ENCODE data around the gene RXFP1.

Gene RXFP1

DNA sequence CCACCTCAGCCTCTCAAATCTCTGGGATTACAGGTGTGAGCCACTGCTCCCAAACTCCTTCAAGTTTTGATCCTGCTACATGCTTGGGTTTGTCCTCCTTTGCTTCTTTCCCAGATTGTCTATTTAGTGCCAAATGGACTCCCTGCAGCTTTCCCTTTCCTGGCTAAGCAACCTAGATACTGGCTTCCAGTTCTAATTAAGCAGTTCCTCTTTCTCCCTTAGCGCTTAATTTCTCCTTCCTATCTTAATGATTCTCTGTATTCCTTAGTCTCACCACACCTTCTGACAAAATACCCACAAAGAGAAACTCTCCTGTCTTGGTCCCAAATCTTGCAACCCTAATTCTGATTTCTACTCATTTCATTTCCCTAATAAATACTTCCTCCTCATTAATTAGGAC lies 7.8 kb downstream of the RXFP1 start:
- H3K4me3 ChIP-seq (ENCODE audit: low read length) = no peak overlapping the region

GRCh38 chr4:158530381-158530780 lies 8.7 kb downstream of the RXFP1 start:
- Histone ChIP-seq H3K4me1 (ENCODE audit: control insufficient read depth, insufficient read depth, low read length) (no peaks in the 10 kb centered on the region), H3K9ac (ENCODE audit: low read depth, low read length) (no peak overlapping the region), H3K36me3 (ENCODE audit: insufficient read depth, low read length) (no peaks in the 10 kb centered on the region), H3K4me2 (ENCODE audit: low read length) (no peak overlapping the region), H3K4me3 (ENCODE audit: low read length) (no peak overlapping the region), H3K27me3 (ENCODE audit: control insufficient read depth, insufficient read depth, low read length) (no peaks in the 10 kb centered on the region), H3K9me3 (replicated peaks; ENCODE audit: low read length) (no peaks in the 10 kb centered on the region)

More for the DNA sequence above, 7.8 kb downstream of the RXFP1 start:
- no peak overlapping the region for H3K4me2 ChIP-seq (ENCODE audit: low read length)
- H3K9me3 ChIP-seq (replicated peaks; ENCODE audit: low read length) = no peaks in the 10 kb centered on the region
- H3K36me3 ChIP-seq (ENCODE audit: insufficient read depth, low read length) = no peaks in the 10 kb centered on the region
- no peak overlapping the region for H3K9ac ChIP-seq (ENCODE audit: low read depth, low read length)
- no peaks in the 10 kb centered on the region for H3K4me1 ChIP-seq (ENCODE audit: control insufficient read depth, insufficient read depth, low read length)
- H3K27me3 ChIP-seq (ENCODE audit: control insufficient read depth, insufficient read depth, low read length) = no peaks in the 10 kb centered on the region

DNA sequence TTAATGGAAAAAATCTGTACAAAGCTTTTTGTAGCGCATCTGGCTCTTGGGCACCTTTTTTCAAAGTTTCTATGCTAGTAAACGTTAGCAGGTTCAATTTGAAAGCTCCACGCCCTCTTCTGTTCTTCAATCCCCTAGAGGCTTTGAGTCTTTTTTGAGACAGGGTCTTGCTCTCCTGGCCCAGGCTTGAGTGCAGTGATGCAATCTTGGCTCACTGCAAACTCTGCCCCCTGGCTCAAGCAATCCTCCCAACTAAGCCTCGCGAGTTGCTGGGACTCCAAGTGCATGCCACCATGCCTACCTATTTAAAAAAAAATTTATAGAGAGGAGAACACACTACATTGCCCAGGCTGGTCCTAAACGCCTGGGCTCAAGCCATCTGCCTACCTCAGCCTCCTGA lies 9.2 kb downstream of the RXFP1 start:
- Histone ChIP-seq H3K9me3 (replicated peaks; ENCODE audit: low read length) (no peaks in the 10 kb centered on the region), H3K4me2 (ENCODE audit: low read length) (no peak overlapping the region), H3K4me3 (ENCODE audit: low read length) (no peak overlapping the region), H3K4me1 (ENCODE audit: control insufficient read depth, insufficient read depth, low read length) (no peaks in the 10 kb centered on the region), H3K36me3 (ENCODE audit: insufficient read depth, low read length) (no peaks in the 10 kb centered on the region), H3K27me3 (ENCODE audit: control insufficient read depth, insufficient read depth, low read length) (no peaks in the 10 kb centered on the region), H3K9ac (ENCODE audit: low read depth, low read length) (no peak overlapping the region)

DNA sequence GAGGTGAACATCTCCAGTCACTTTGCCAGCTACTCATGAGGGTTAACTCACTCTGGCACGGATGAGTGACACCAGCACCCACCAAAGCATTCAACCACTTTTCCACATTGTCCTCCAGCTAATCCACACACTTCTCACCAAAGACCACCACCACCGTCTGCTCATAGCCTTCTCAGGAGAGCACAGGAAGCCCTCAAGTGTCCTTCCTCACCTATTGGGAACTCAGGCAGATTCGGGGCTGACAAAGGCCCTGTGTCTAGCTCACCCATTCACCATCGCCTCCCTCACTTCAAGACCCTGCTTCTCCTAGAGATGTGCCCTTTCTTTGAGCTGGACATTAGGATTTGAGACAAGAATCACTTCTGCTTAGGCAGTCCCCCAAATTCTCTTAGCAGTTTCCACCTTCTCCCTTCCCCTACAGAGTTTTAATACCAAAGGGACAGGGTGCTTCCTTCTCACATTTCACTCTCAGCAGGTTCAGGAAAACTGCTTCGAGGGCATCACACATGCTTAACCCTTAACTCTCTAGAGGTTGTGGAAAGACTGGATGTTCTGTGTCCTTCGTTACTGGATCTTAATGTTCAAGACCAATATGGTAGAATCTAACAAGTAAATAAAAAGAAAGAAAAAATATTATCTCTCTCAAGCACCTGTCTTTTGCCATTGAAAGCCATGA lies 11.0 kb downstream of the RXFP1 start:
- Histone ChIP-seq H3K9ac (ENCODE audit: low read depth, low read length) (no peak overlapping the region), H3K36me3 (ENCODE audit: insufficient read depth, low read length) (no peaks in the 10 kb centered on the region), H3K9me3 (replicated peaks; ENCODE audit: low read length) (no peaks in the 10 kb centered on the region), H3K27me3 (ENCODE audit: control insufficient read depth, insufficient read depth, low read length) (no peaks in the 10 kb centered on the region), H3K4me2 (ENCODE audit: low read length) (no peak overlapping the region), H3K4me1 (ENCODE audit: control insufficient read depth, insufficient read depth, low read length) (no peaks in the 10 kb centered on the region), H3K4me3 (ENCODE audit: low read length) (no peak overlapping the region)

- no peaks in the 10 kb centered on the region for H3K27me3 ChIP-seq (ENCODE audit: control insufficient read depth, insufficient read depth, low read length)
- H3K36me3 ChIP-seq (ENCODE audit: insufficient read depth, low read length) = no peaks in the 10 kb centered on the region
- no peaks in the 10 kb centered on the region for H3K9me3 ChIP-seq (replicated peaks; ENCODE audit: low read length)
- H3K9ac ChIP-seq (ENCODE audit: low read depth, low read length) = no peak overlapping the region
- no peak overlapping the region for H3K4me3 ChIP-seq (ENCODE audit: low read length)
- H3K4me2 ChIP-seq (ENCODE audit: low read length) = no peak overlapping the region
- peaks cover 5% of the 10 kb centered on the region for H3K4me1 ChIP-seq (ENCODE audit: control insufficient read depth, insufficient read depth, low read length)
Observed at GRCh38 chr4:158534727-158535126, 13.0 kb downstream of the RXFP1 start.

- H3K9me3 ChIP-seq (replicated peaks; ENCODE audit: low read length) = no peaks in the 10 kb centered on the region
- no peaks in the 10 kb centered on the region for H3K36me3 ChIP-seq (ENCODE audit: insufficient read depth, low read length)
- no peak overlapping the region for H3K4me3 ChIP-seq (ENCODE audit: low read length)
- no peaks in the 10 kb centered on the region for H3K27me3 ChIP-seq (ENCODE audit: control insufficient read depth, insufficient read depth, low read length)
- peaks cover 5% of the 10 kb centered on the region for H3K4me1 ChIP-seq (ENCODE audit: control insufficient read depth, insufficient read depth, low read length)
- no peak overlapping the region for H3K9ac ChIP-seq (ENCODE audit: low read depth, low read length)
- H3K4me2 ChIP-seq (ENCODE audit: low read length) = peak overlapping the region; percentile 6
Observed at GRCh38 chr4:158535130-158535614, 13.5 kb downstream of the RXFP1 start.

GRCh38 chr4:158536833-158537232 lies 15.2 kb downstream of the RXFP1 start:
- no peaks in the 10 kb centered on the region for H3K27me3 ChIP-seq (ENCODE audit: control insufficient read depth, insufficient read depth, low read length)
- H3K9me3 ChIP-seq (replicated peaks; ENCODE audit: low read length) = no peaks in the 10 kb centered on the region
- no peak overlapping the region for H3K4me2 ChIP-seq (ENCODE audit: low read length)
- no peaks in the 10 kb centered on the region for H3K36me3 ChIP-seq (ENCODE audit: insufficient read depth, low read length)
- no peak overlapping the region for H3K9ac ChIP-seq (ENCODE audit: low read depth, low read length)
- H3K4me1 ChIP-seq (ENCODE audit: control insufficient read depth, insufficient read depth, low read length) = peaks cover 9% of the 10 kb centered on the region
- no peak overlapping the region for H3K4me3 ChIP-seq (ENCODE audit: low read length)

DNA sequence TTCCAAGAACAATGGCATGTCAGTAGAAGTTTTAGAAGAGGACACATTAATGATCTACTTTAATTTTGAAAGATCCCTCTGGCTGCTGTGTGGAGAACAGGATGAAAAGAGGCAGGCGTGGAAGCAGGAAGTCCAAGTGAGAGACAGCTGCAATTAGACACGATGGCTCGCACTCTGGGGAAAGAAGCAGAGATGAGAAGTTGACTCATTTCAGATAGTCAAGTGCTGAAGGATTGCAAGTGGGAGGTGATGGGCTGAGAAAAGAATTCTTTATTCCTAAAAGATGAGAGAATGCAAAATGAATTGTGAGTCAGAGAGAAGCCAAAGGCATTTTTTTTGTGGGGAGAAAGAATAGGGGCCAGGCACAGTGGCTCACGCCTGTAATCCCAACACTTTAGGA lies 16.5 kb downstream of the RXFP1 start:
- no peaks in the 10 kb centered on the region for H3K9me3 ChIP-seq (replicated peaks; ENCODE audit: low read length)
- no peak overlapping the region for H3K4me3 ChIP-seq (ENCODE audit: low read length)
- no peak overlapping the region for H3K9ac ChIP-seq (ENCODE audit: low read depth, low read length)
- H3K36me3 ChIP-seq (ENCODE audit: insufficient read depth, low read length) = no peaks in the 10 kb centered on the region
- no peaks in the 10 kb centered on the region for H3K27me3 ChIP-seq (ENCODE audit: control insufficient read depth, insufficient read depth, low read length)
- no peak overlapping the region for H3K4me2 ChIP-seq (ENCODE audit: low read length)
- H3K4me1 ChIP-seq (ENCODE audit: control insufficient read depth, insufficient read depth, low read length) = peaks cover 15% of the 10 kb centered on the region

DNA sequence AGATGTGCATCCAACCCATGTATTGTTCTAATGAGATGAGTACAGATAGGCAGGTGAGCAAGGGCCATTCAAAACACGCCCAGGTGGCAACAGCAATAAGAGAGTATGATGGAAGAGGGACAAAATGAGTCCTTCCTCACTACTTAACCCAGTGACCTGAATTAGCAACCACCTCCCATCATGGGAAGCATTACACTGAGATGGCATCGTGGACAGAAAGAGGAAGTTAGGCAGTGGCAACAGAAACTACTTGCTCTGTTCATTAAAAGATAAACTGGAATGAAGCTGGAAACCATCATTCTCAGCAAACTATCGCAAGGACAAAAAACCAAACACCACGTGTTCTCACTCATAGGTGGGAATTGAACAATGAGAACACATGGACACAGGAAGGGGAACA lies 17.2 kb downstream of the RXFP1 start:
- Histone ChIP-seq H3K9me3 (replicated peaks; ENCODE audit: low read length) (no peaks in the 10 kb centered on the region), H3K36me3 (ENCODE audit: insufficient read depth, low read length) (no peaks in the 10 kb centered on the region), H3K9ac (ENCODE audit: low read depth, low read length) (no peak overlapping the region), H3K4me1 (ENCODE audit: control insufficient read depth, insufficient read depth, low read length) (peaks cover 15% of the 10 kb centered on the region), H3K4me3 (ENCODE audit: low read length) (no peak overlapping the region), H3K4me2 (ENCODE audit: low read length) (no peak overlapping the region), H3K27me3 (ENCODE audit: control insufficient read depth, insufficient read depth, low read length) (no peaks in the 10 kb centered on the region)

- H3K27me3 ChIP-seq (ENCODE audit: control insufficient read depth, insufficient read depth, low read length) = no peaks in the 10 kb centered on the region
- H3K9me3 ChIP-seq (replicated peaks; ENCODE audit: low read length) = no peaks in the 10 kb centered on the region
- no peak overlapping the region for H3K4me3 ChIP-seq (ENCODE audit: low read length)
- no peak overlapping the region for H3K9ac ChIP-seq (ENCODE audit: low read depth, low read length)
- peaks cover 15% of the 10 kb centered on the region for H3K4me1 ChIP-seq (ENCODE audit: control insufficient read depth, insufficient read depth, low read length)
- no peaks in the 10 kb centered on the region for H3K36me3 ChIP-seq (ENCODE audit: insufficient read depth, low read length)
- no peak overlapping the region for H3K4me2 ChIP-seq (ENCODE audit: low read length)
Observed at GRCh38 chr4:158540125-158540907, 18.6 kb downstream of the RXFP1 start.

DNA sequence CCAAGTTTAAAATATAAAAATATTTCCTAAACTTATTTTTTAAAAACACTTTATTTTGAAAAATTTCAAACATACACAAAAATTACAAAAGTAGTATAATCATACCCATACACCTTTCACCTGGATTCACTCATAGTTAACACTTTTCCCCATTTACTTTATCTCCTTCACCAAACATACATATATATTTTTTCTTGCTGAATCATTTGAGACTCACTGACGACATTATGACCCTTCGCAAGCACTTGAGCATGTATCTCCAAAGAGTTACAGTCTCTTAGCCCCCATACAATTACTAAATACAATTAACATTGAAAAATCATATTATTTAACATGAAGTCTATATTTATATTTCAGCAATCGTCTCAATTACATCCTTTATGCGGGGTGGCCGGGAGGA lies 19.8 kb downstream of the RXFP1 start:
- no peak overlapping the region for H3K4me3 ChIP-seq (ENCODE audit: low read length)
- H3K4me2 ChIP-seq (ENCODE audit: low read length) = no peak overlapping the region
- no peaks in the 10 kb centered on the region for H3K36me3 ChIP-seq (ENCODE audit: insufficient read depth, low read length)
- H3K4me1 ChIP-seq (ENCODE audit: control insufficient read depth, insufficient read depth, low read length) = peaks cover 15% of the 10 kb centered on the region
- H3K27me3 ChIP-seq (ENCODE audit: control insufficient read depth, insufficient read depth, low read length) = no peaks in the 10 kb centered on the region
- H3K9ac ChIP-seq (ENCODE audit: low read depth, low read length) = no peak overlapping the region
- H3K9me3 ChIP-seq (replicated peaks; ENCODE audit: low read length) = no peaks in the 10 kb centered on the region

- H3K9me3 ChIP-seq (replicated peaks; ENCODE audit: low read length) = no peaks in the 10 kb centered on the region
- H3K9ac ChIP-seq (ENCODE audit: low read depth, low read length) = no peak overlapping the region
- H3K27me3 ChIP-seq (ENCODE audit: control insufficient read depth, insufficient read depth, low read length) = no peaks in the 10 kb centered on the region
- H3K4me1 ChIP-seq (ENCODE audit: control insufficient read depth, insufficient read depth, low read length) = peaks cover 10% of the 10 kb centered on the region
- no peak overlapping the region for H3K4me3 ChIP-seq (ENCODE audit: low read length)
- H3K36me3 ChIP-seq (ENCODE audit: insufficient read depth, low read length) = no peaks in the 10 kb centered on the region
- H3K4me2 ChIP-seq (ENCODE audit: low read length) = no peak overlapping the region
Observed at GRCh38 chr4:158543191-158543590, 21.5 kb downstream of the RXFP1 start.
